GM18861 (cell line): ENCODE results near the gene NEURL1.
"Not testable (repeated sequence)": the region's sequence is repeated elsewhere in the genome, so short reads cannot be mapped to it uniquely, and the experiment has no call there.

Experiments used
- ATAC-seq: cut with Tn5 transposase; IDR thresholded peaks from one replicate; pipeline ENCODE4 v1.9.1; 2021; ENCODE audit not compliant: unreplicated experiment

Gene NEURL1

DNA sequence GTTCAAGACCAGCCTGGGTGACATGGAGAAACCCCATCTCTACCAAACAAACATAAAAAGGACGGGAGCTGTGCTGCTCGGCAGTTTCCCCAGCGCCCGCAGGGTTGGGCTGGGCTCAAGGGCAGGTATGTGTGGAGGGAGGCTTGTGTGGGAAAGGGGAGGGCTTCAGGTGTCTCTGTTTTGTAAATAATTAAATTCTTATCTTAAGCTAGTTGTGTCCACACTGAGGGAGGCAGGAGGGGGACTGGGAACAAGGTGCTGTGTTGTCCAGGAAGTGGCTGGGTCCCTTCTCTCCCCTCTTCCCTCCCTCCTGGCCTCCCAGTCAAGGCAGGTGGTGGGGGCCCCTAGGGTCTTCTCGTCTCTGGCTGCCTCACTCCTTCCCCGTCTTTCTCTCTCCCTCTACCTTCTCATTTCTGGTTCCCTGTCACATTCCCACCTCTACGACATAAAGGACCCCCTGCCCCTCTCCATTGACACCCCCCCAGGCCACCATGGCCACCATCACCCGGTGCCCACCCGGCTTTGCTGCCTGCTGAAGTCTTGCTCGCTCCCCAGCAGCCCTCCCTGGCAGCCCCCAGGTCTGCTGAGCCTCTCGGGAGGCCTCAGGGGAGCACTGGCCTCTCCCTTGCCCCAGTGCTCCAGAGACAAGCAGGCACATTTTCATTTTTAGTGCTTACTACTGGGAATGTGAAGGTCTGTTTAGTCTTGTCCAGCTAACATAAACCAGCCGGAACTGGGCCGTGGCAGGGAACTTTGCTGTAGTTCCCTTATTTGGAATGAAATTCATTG lies 19.3 kb downstream of the NEURL1 start:
- ATAC-seq, result no peak

GRCh38 chr10:103513380-103514060 lies 20.0 kb downstream of the NEURL1 start:
- ATAC-seq, result no peak

GRCh38 chr10:103514244-103514643 lies 20.7 kb downstream of the NEURL1 start:
- no peak for ATAC-seq

DNA sequence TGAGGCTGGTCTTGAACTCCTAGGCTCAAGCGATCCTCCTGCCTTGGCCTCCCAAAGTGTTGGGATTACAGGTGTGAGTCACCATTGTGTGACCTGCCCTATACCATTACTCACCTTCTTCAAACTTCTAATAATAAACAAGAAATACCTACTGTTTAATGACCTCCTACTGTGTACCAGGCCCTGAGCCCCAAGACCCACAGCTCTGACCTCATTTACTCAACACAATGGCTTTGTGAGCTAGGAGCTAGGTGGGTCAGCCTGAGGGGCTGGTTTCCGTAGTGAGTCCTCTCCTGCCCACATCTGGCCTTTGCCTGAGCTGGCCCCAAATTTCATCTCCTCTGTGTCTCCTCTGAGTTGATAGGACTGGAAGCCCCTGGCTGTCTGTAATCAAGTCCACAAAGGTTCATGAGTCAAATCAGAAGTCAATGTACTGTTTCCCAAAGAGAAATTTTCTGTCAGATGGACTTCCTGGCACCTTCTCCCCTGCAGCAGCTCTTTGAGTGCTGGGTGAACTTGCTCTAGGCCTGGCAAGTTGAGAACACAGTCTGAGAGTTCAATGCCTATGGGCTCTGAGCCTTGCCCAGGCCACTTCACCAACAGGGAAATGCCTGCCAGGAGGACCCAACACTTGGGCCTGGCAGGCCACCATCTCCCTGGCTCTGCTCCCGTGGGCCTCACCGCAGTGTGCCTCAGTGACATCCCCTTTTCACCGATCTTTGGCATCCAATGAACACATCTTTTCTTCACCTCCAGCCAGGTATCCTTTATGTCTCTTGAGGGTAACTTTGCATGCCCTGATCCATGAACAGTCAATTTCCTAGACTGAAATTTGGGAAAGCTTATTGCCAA lies 24.0 kb downstream of the NEURL1 start:
- no peak for ATAC-seq

DNA sequence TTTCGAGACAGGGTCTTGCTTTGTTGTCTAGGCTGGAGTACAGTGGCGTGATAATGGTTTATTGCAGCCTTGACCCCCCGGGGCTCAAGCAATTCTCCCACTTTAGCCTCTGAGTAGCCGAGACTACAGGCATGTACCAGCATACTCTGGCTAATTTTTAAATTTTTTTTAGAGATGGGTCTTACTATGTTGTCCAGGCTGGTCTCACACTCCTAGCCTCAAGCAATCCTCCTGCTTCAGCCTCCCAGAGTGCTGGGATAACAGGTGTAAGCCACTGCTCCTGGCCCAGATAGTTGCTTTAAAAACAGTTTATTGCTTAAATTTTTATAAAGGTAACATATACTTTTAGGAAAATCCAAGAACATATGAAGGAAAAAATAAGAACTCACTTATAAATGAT lies 26.3 kb downstream of the NEURL1 start:
- no peak for ATAC-seq

- not testable (repeated sequence) for ATAC-seq
These were observed 28.5 kb downstream of the NEURL1 start for GRCh38 chr10:103522006-103522405.

DNA sequence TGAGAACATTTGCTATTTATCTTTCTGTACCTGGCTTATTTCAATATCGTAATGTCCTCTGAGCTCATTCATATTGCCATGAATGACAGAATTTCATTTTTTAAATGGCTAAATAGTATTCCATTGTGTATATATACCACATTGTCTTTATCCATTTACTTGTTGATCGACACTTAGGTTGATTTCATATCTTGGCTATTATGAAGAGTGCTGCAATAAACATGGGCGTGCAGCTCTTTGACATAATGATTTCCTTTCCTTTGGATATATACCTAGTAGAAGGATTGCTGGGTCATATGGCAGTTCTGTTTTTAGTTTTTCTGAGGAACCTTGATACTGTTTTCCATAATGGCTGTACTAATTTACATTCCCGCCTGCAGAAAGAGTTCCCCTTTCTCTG lies 30.2 kb downstream of the NEURL1 start:
- ATAC-seq, result no peak

GRCh38 chr10:103525901-103526300 lies 32.4 kb downstream of the NEURL1 start:
- no peak for ATAC-seq

DNA sequence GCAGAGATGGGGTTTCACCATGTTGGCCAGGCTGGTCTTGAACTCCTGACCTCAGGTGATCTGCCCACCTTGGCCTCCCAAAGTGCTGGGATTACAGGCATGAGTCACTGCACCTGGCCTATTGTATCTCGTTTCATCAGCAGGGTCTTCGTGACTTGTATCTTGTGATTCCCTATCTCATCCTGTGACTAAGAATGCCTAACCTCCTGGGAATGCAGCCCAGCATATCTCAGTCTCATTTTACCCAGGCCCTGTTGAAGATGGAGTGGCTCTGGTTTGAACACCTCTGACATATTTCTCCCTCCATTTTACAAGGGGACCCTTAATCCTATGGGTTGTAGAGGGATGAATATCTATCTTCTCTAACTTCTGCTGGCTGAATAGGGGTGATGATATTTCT lies 34.0 kb downstream of the NEURL1 start:
- ATAC-seq, result not testable (repeated sequence)

DNA sequence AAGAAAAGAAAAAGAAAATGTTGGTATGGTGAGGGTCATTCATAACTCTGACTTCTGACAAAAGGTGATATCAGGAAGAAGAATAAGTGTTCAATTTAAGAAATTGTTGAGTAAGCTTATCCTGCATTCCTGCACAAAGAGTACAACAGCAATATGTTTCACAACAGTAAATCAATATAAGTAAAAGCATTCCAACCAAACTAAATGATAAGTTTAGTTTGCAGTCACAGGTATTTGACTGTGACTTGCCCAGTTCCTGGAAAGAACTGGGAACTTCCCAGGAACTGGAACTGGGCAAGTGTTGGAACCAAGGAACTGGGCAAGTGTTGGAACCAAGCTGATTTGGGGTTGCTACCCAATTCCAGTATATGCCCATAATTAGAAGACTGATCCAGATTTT lies 35.0 kb downstream of the NEURL1 start:
- ATAC-seq, result no peak

DNA sequence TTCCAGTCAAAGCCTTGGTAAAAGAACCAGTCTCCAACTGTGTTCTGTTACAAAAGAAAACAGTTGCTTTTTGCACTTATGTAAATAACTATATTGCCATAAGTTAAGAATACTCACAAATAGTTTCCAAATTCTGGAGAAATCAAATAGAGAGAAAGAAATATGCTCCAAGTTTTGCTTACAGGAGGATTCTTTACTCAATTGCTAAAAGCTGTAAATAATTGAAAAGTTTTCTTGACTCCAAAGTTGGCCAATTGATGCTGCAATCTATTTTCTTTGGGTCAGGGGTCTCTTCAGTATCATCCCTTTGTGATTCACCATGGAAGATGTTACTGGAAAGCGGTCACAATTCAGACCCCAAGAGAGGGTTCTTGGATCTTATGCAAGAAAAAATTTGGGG lies 36.0 kb downstream of the NEURL1 start:
- ATAC-seq, result no peak

GRCh38 chr10:103533827-103534226 lies 40.3 kb downstream of the NEURL1 start:
- ATAC-seq, result no peak

- ATAC-seq, result no peak
These were observed 41.4 kb downstream of the NEURL1 start for GRCh38 chr10:103534621-103535498.

DNA sequence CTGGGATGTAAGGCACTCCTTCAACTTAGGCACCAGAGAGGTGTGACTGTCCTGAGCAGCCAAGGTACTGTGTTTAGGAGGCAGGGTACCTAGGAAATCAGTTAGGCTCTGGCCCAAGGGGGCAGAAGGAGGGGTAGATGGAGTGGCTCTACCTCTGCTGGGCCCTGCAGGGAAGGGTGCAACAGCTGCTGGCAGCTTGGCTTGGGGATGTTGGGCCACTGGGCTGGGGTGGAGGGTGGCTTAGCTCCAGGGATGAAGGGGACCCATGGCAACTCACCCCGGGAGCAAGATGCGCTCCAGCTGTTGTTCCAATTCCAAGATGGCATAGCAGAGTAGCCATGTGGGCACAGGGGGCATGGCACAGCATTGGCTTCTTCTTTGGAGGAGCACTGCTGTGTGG lies 42.1 kb downstream of the NEURL1 start:
- ATAC-seq, result no peak

DNA sequence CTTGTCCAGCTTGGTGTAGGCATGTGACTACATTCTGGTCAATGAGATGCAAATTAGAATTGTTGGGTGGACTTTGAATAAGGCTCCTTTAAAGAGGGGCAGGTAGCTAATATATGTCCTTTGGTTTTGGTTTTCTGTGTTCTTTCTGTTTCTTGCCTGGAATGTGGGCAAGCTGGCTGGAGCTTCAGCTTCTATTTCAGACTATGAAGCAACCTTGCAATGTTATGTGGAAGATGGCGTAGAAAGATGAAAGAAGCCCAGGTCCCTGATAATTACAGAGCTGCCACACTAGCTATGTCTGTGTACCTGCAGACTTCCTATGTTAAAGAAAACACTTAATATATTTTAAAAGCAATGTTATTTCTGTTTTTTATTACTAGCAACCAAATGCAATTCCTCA lies 46.2 kb downstream of the NEURL1 start:
- no peak for ATAC-seq

GRCh38 chr10:103540722-103541121 lies 47.2 kb downstream of the NEURL1 start:
- ATAC-seq, result no peak

GRCh38 chr10:103541616-103542015 lies 48.1 kb downstream of the NEURL1 start:
- ATAC-seq, result no peak

DNA sequence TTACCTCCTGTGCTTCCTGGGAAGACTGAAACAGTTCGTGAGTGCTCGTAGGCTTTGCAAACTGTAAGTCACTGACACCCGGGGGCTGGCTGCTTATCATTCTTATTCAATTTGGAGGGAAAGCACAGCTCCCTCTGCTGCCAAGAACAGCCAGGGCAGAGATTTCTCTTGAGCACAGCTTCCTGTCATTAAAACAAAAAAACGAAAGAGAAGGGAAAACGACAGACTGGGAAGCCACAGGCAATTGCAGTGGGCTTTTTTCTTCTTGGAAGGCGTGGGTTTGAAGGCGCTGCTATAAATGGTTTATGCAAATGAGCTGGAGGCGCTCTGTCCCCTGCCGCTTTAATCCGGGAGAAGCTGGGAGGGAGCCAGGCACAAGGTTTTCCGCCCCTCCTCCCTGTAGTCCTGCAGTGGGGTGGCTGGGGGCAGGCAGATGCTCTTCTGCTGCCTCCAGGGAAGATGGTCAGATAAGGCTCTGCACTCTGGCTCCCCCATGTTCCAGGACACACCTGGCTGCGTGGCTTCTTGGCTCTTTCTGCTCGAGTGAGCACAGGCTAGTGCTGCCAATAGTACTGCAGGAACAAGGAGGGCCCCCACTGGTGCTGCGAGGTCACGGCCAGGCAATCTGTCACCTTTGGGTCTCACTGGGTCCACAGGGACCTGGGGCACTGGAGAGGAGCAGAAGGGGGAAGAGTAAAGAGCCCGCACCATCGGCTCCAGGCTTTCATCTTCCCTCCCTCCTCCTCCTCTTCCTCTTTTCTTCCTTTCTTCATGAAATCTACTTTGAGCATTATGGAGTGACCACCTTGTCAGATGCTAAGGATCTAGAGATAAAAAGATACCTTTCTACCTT lies 49.5 kb downstream of the NEURL1 start:
- ATAC-seq, result no peak

DNA sequence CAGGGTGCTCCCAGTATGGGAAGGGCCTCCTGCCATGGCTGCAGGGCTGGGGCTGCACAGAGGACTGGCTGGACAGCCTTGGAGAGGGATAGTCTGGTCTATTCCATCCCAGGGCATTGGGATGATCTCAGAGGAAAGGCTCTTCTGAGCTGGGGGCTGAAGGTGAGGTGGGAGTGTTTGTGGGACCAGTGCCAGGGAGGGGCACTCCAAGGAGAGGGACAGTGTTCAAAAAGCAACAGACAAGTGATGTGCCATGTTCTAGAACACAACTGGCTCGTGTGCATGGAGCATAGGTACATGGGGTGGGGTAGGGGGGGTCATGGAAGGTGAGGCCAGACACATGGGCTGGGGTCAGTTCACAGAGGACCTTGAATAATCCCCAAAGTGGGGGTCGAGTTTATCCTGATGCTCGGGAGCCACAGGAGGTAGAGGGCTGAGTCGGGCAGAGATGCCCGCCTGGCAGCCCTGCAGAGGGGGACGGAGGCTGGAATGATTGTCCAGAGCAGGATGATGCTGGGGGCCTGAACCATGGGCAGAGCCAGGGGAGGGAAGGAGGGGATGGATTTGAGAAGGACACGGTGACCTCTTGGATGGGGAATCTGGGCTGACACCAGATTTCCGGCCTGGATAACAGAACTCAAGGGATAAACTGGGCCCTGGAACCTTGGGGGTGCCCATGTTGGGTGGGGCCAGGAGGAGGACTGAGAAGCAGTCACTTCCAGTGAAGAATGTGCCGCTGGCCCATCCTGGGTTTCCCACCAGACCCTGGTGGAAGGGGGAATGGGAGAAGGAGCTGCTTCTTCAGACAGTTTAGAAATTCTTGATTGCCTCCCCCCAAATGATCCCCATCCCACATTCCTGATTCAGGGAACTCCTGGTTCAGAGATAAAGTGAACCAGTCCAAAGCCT lies 50.4 kb downstream of the NEURL1 start:
- ATAC-seq, result no peak
